Neural cell (in vitro differentiated cells): ENCODE measurements around the gene MFSD1. TPM values are rescaled to one million over a fixed set of nuclear protein-coding genes. Genes with fewer than 3 reads are reported as not detected.

Experiments
- H2AFZ ChIP-seq: fragments of 200-600, 300-800 bp; sonication (generic), shearing (Covaris generic); 2 replicates; pipeline ENCODE4 v1.6.0; 2014; ENCODE audit warnings: low read depth, mild to moderate bottlenecking, antibody characterized with exemption, low read length, moderate library complexity
- H3F3A ChIP-seq: fragments of 200-600 bp; shearing (Covaris generic); 2 replicates; pipeline ENCODE4 v1.6.1; 2016; ENCODE audit warnings: mild to moderate bottlenecking, moderate library complexity, mixed read lengths, antibody characterized with exemption, low read length; ENCODE audit not compliant: insufficient read depth, poor library complexity, severe bottlenecking
- H3K27ac ChIP-seq: fragments of 200-600, 300-800 bp; sonication (generic), shearing (Covaris generic); 2 replicates; pipeline ENCODE4 v1.5.1; 2014; ENCODE audit warnings: mild to moderate bottlenecking, low read length, moderate library complexity
- H3K27me3 ChIP-seq: fragments of 300-800, 200-600 bp; sonication (generic), shearing (Covaris generic); 2 replicates; pipeline ENCODE4 v1.6.0; 2014; ENCODE audit warnings: mild to moderate bottlenecking, low read depth, low read length, moderate library complexity; ENCODE audit not compliant: insufficient read depth
- H3K36me3 ChIP-seq: fragments of 300-800, 200-600 bp; sonication (generic), shearing (Covaris generic); 2 replicates; pipeline ENCODE4 v1.5.1; 2014; ENCODE audit warnings: mild to moderate bottlenecking, antibody characterized with exemption, low read length, moderate library complexity; ENCODE audit not compliant: insufficient read depth
- H3K4me2 ChIP-seq: fragments of 300-800, 200-600 bp; sonication (generic), shearing (Covaris generic); 2 replicates; pipeline ENCODE4 v1.6.0; 2014; ENCODE audit warnings: mild to moderate bottlenecking, low read length
- H3K4me3 ChIP-seq: fragments of 300-800, 200-600 bp; sonication (generic), shearing (Covaris generic); 2 replicates; pipeline ENCODE4 v1.5.1; 2014; ENCODE audit warnings: mild to moderate bottlenecking, low read length, moderate library complexity
- H3K79me2 ChIP-seq: fragments of 200-600 bp; shearing (Covaris generic); replicated peaks from 2 replicates; pipeline ENCODE4 v1.6.0; 2014; ENCODE audit warnings: mild to moderate bottlenecking, low read length, moderate library complexity; ENCODE audit not compliant: insufficient read depth
- H3K9ac ChIP-seq: fragments of 300-800, 200-600 bp; sonication (generic), shearing (Covaris generic); 2 replicates; pipeline ENCODE4 v1.6.1; 2016; ENCODE audit warnings: mild to moderate bottlenecking, low read length, mixed read lengths
- H3K9me2 ChIP-seq: fragments of 200-600 bp; shearing (Covaris generic); 2 replicates; pipeline ENCODE4 v1.6.1; 2016; ENCODE audit warnings: mild to moderate bottlenecking, low read length, mixed read lengths; ENCODE audit not compliant: insufficient read depth
- H3K9me3 ChIP-seq: fragments of 200-600, 300-800 bp; sonication (generic), shearing (Covaris generic); 2 replicates; pipeline ENCODE4 v1.6.1; 2016; ENCODE audit warnings: mild to moderate bottlenecking, mixed run types, low read length, moderate library complexity, mixed read lengths
- H4K20me1 ChIP-seq: fragments of 200-600 bp; shearing (Covaris generic); 2 replicates; pipeline ENCODE4 v1.6.1; 2016; ENCODE audit warnings: mild to moderate bottlenecking, mixed run types; ENCODE audit not compliant: insufficient read depth
- CTCF ChIP-seq: fragments of 450-650 bp; IDR thresholded peaks from 2 replicates; pipeline ENCODE4 v1.5.1; 2014; ENCODE audit warnings: antibody characterized with exemption, mild to moderate bottlenecking, moderate library complexity; ENCODE audit not compliant: poor library complexity, severe bottlenecking
- EP300 ChIP-seq: fragments of 450-650 bp; conservative IDR thresholded peaks from 2 replicates; pipeline ENCODE4 v1.6.1; 2014; ENCODE audit warnings: antibody characterized with exemption, mild to moderate bottlenecking, moderate library complexity; ENCODE audit not compliant: poor library complexity, severe bottlenecking
- EZH2 ChIP-seq: fragments of 200-600, 300-800 bp; shearing (Covaris generic), sonication (generic); IDR thresholded peaks from 2 replicates; pipeline ENCODE4 v1.6.1; 2014; ENCODE audit warnings: antibody characterized with exemption, low read length, borderline replicate concordance, mild to moderate bottlenecking; ENCODE audit not compliant: insufficient read depth, poor library complexity, severe bottlenecking
- MXI1 ChIP-seq: fragments of 450-650 bp; conservative IDR thresholded peaks from 2 replicates; pipeline ENCODE4 v1.6.1; 2014; ENCODE audit warnings: antibody characterized with exemption, mild to moderate bottlenecking; ENCODE audit not compliant: poor library complexity, severe bottlenecking
- POLR2AphosphoS5 ChIP-seq: IDR thresholded peaks from 2 replicates; pipeline ENCODE4 v1.6.1; 2012
- RAD21 ChIP-seq: fragments of 450-650 bp; conservative IDR thresholded peaks from 2 replicates; pipeline ENCODE4 v1.6.1; 2014; ENCODE audit warnings: antibody characterized with exemption, mild to moderate bottlenecking, moderate library complexity
- SMC3 ChIP-seq: fragments of 450-650 bp; conservative IDR thresholded peaks from 2 replicates; pipeline ENCODE4 v1.6.1; 2014; ENCODE audit warnings: antibody characterized with exemption, mild to moderate bottlenecking, moderate library complexity; ENCODE audit not compliant: poor library complexity
- TAF1 ChIP-seq: IDR thresholded peaks from 2 replicates; pipeline ENCODE4 v1.6.1; 2012; ENCODE audit warnings: low read depth
- polyA plus RNA-seq: library from polyadenylated mRNA; depleted of rRNA; stranded (reverse); fragments of >200 nt; gene quantifications from 2 replicates; pipeline ENCODE4 v1.2.3, GENCODE V29; 2014
- TF ChIP-seq, protein P1 (sequence below): IDR thresholded peaks from 2 replicates; pipeline ENCODE4 v1.6.1; 2012; ENCODE audit warnings: borderline replicate concordance

The MFSD1 gene
- polyA plus RNA-seq, 1 donor from 2014 or later = 107 TPM

DNA sequence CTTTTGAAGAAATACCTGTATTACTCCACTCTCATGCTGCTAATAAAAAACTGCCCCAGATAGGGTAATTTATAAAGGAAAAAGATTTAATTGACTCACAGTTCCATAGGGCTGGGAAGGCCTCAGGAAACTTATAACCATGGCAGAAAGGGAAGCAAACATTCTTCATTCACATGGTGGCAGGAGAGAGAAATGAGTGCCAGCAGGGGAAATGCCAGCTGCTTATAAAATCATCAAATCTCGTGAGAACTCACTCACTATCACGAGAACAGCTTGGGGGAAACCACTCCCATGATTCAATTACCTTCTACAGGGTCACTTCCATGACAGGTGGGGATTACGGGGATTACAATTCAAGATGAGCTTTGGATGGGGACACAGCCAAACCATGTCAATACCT, 18.7 kb downstream of the MFSD1 start:
- no peaks in the 10 kb centered on the region for H3K79me2 ChIP-seq
- no peak overlapping the region for H3K9ac ChIP-seq
- no peaks in the 10 kb centered on the region for H3K9me3 ChIP-seq
- H3F3A ChIP-seq = no peaks in the 10 kb centered on the region
- H3K9me2 ChIP-seq = no peaks in the 10 kb centered on the region
- no peak overlapping the region for H2AFZ ChIP-seq
- H3K27me3 ChIP-seq = no peaks in the 10 kb centered on the region
- H4K20me1 ChIP-seq = no peaks in the 10 kb centered on the region
- H3K27ac ChIP-seq = no peak overlapping the region
- H3K4me3 ChIP-seq = no peak overlapping the region
- H3K4me2 ChIP-seq = no peak overlapping the region
- H3K36me3 ChIP-seq = no peaks in the 10 kb centered on the region
- TF ChIP-seq, protein P1, sequence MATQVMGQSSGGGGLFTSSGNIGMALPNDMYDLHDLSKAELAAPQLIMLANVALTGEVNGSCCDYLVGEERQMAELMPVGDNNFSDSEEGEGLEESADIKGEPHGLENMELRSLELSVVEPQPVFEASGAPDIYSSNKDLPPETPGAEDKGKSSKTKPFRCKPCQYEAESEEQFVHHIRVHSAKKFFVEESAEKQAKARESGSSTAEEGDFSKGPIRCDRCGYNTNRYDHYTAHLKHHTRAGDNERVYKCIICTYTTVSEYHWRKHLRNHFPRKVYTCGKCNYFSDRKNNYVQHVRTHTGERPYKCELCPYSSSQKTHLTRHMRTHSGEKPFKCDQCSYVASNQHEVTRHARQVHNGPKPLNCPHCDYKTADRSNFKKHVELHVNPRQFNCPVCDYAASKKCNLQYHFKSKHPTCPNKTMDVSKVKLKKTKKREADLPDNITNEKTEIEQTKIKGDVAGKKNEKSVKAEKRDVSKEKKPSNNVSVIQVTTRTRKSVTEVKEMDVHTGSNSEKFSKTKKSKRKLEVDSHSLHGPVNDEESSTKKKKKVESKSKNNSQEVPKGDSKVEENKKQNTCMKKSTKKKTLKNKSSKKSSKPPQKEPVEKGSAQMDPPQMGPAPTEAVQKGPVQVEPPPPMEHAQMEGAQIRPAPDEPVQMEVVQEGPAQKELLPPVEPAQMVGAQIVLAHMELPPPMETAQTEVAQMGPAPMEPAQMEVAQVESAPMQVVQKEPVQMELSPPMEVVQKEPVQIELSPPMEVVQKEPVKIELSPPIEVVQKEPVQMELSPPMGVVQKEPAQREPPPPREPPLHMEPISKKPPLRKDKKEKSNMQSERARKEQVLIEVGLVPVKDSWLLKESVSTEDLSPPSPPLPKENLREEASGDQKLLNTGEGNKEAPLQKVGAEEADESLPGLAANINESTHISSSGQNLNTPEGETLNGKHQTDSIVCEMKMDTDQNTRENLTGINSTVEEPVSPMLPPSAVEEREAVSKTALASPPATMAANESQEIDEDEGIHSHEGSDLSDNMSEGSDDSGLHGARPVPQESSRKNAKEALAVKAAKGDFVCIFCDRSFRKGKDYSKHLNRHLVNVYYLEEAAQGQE = no peak
- TF ChIP-seq POLR2AphosphoS5 (no peak), RAD21 (no peak), CTCF (no peak), TAF1 (no peak), SMC3 (no peak), EP300 (no peak), MXI1 (no peak), EZH2 (no peak)

GRCh38 chr3:158821847-158822246, 20.0 kb downstream of the MFSD1 start:
- Histone ChIP-seq H3K27me3 (no peaks in the 10 kb centered on the region), H3K4me2 (no peak overlapping the region), H3K36me3 (no peaks in the 10 kb centered on the region), H4K20me1 (no peaks in the 10 kb centered on the region), H2AFZ (no peak overlapping the region), H3K4me3 (no peak overlapping the region), H3K9me3 (no peaks in the 10 kb centered on the region), H3K9me2 (no peaks in the 10 kb centered on the region), H3K9ac (no peak overlapping the region), H3K27ac (no peak overlapping the region), H3K79me2 (no peaks in the 10 kb centered on the region), H3F3A (no peaks in the 10 kb centered on the region)
- TF ChIP-seq, protein P1 = no peak
- TF ChIP-seq TAF1 (no peak), EP300 (no peak), POLR2AphosphoS5 (no peak), MXI1 (no peak), EZH2 (no peak), RAD21 (no peak), CTCF (no peak)
